Dedifferentiated amniotic fluid mesenchymal stem cell (primary cell): ENCODE results near the gene KCNH2.
A peak's percentile ranks its signal among the peaks of the same experiment; 100 is the strongest.

Source experiments
- DNase-seq: peaks from one replicate; pipeline ENCODE4 v3.0.0-alpha.2; 2016; ENCODE audit errors: extremely low spot score

Gene KCNH2

DNA sequence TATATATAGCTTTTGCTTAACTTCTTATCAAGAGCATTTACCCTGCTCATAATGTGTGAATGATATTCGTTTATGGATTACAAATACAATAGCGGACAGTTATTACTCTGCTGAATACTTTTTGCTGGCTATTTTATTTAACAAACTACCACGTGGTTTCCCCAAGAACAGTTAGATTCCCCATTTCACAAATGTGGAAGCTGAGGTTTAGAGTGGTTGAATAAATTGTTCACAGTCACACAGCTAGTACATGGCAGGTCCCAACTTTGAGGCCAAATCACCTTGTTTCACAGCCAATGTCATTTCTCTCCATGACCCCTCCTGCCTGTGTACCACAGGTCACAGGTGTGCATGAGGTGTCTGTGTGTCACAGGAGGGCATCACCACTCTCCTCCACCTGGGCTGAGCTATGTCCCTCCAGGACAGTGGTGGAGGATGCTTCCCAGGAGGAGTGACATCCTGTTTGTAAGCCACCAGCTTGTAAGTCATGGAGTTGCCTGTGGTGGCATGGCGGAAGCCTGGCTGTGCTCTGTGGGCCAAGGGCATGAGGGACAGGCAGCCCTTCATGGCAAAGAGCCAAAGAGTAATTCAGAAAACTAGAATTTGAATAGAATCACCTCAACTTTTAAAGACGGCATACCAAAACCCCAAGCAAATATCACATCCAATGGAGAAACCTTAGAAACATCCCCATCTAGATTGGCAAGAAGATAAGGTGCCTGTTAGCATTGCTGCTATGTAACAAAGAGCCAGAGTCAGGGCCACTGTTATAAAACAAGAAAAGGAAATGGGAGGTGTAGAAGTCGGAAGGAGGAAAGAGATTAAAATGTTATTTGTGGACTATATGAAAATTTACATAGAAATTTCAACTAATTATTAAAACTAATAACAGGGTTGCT is 73.9 kb downstream of the KCNH2 start:
- no peak for DNase-seq

GRCh38 chr7:150903606-150904005 is 74.5 kb downstream of the KCNH2 start:
- DNase-seq = no peak

- DNase-seq = no peak
These were observed 75.8 kb downstream of the KCNH2 start for GRCh38 chr7:150902078-150903033.

DNA sequence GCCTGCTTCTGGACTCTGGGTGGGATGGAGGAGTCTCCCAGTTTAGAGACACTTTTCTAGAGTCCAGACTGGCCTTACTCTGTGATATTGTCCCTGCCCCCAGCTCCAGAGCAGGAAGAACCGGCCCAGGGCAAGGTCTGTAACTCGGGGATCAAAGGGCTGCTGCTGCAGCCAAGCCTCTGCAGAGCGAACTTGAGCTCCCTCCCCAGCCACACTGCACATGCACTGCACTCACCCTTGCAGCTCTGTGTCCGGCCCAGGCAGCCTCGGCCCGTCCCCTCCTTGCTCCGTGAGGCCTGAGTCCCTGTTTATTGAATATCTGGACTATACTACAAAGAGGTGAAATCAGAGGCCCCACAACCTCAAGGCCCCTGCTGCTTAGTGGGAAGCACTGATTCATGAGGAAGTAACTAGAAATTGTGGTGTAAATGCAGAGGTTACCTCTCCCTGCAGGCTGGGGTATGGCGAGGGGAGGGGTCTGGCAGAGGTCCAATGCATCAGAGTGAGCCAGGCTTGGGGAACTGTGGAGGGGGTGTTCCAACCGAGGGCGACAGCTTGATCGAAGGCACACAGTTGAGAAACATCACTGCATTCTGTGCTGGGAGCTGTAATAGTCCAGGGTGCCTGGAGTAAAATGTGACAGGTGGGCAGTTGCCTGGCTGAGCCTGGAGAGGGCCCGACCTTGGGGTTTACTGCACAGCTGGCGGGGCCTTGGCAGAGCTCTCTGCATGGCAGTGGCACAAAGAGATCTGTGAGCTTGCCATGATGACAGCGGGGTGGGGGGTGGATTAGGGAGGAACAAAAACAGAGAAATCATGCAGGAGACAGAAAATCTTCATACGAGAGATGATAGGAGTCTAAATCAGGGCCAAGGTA is 76.7 kb downstream of the KCNH2 start:
- no peak for DNase-seq

DNA sequence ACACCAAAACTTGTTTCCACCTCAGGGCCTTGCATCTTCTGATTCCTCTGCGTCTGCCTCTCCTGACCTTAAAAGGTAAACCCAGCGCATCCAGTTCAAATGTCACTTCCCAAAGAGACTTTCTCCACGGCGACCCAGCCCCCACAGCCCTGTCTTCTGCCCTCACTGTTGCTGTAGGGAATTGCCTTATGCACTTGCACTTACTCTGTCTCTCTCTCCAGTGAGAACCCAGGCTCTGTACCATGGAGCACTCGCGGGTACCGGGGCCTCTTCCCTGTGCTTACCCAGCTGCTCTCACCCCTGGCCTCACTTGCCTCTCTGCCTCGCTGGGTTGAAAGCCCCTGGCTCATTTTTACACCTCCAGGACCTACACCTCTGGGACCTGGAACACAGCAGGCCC is 77.4 kb downstream of the KCNH2 start:
- no peak for DNase-seq

- peak; percentile 47 for DNase-seq
These were observed 79.6 kb downstream of the KCNH2 start for GRCh38 chr7:150898475-150899011.

DNA sequence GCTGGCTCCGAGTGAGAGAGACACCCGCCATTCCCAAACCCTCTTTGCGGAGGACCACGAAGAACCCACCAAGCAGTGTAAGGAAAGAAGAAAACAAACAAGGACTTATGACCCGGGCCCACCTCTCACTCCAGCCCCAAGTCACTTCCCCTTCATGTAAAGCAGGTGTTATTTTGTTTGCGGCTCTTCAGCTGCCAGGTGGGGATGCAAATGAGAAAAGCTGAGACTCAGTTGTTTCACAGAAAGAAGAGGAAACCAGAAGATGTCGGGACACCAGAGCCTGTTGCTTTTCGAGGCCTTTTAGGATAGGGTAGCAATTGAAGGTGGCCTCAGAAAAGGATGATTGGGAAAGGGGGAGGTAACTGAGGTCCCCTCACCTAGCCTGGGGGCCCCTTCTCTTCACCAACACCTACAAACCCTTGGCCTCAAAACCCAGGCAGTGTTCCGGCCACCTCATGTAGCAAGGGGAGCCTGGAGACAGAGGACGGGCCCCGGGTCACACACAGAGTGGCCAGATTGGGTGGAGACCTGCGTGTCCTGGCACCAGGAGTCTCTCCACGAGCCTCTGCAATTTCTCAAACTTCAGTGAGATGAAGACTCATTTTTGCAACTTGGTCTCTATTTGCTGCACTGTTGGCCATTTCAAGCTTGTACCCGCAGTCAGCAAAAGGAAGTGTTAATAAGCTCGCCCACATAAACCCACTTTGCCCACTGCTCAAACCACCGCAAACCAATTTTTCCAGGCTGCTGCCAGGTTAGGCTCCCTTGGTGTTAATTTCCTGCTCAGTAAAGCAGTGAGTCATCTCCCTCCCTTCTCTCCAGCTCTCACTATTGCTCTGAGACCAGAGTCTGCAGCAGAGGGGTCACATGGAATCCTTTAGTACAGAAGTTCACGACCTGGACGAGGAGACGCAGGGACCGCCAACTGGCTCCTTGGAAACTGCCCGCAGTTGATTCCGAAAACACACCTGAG is 80.3 kb downstream of the KCNH2 start:
- DNase-seq = no peak

- DNase-seq = no peak
These were observed 81.4 kb downstream of the KCNH2 start for GRCh38 chr7:150896562-150897209.

DNA sequence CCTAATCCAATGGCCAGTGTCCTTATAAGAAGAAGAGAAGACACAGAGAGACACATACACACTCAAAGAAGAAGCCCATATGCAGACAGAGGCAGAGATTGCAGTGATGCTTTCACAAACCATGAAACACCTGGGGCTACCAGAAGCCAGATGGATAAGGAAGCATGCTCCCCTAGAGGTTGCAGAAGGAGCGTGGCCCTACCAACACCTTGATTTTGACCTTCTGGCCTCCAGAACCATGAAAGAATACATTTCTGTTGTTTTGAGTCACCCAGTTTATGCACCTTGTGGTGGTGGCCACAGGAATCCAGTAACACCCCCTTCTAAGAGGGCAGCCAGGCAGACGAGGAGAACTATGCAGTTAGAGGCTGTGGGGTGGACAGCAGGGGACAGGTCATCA is 82.3 kb downstream of the KCNH2 start:
- DNase-seq = no peak
